Peyer's patch (tissue), 4 donors: Measurements from ENCODE around the gene CIAO2A.

Experiments
- CTCF ChIP-seq, 6 experiments: fragments of 450-650 bp in 4 of 6; fragments of 200-600 bp in 2 of 6; sonication (generic) in 1 of 6; IDR thresholded peaks; one replicate each; pipeline ENCODE4 v1.5.1; 2017 to 2019; ENCODE audit warnings: antibody characterized with exemption in 6 of 6, mild to moderate bottlenecking in 3 of 6, moderate library complexity in 1 of 6
- POLR2A ChIP-seq, 2 donors: fragments of 450-650 bp; IDR thresholded peaks; one replicate each; pipeline ENCODE4 v1.5.1; 2017; ENCODE audit warnings: antibody characterized with exemption in 2 of 2, mild to moderate bottlenecking in 2 of 2, moderate library complexity in 2 of 2

GRCh38 chr15:64099379-64099778, 5.7 kb upstream of the CIAO2A start:
- TF ChIP-seq CTCF (IDR thresholded peaks at IDR 0.05) (no peak), POLR2A (IDR thresholded peaks at IDR 0.05) (no peak)
